UCSD-AML1 (cell line): ENCODE data around the gene FAM168A.
"Not testable (repeated sequence)": the region's sequence is repeated elsewhere in the genome, so short reads cannot be mapped to it uniquely, and the experiment has no call there.

Source experiments
- DNase-seq: peaks from one replicate; lab custom pipeline; 2025; ENCODE audit not compliant: unreplicated experiment; lab: John Stamatoyannopoulos, UW

FAM168A gene

GRCh38 chr11:73436859-73437258 is 161.1 kb downstream of the FAM168A start:
- DNase-seq = not testable (repeated sequence)

GRCh38 chr11:73431396-73431795 is 166.5 kb downstream of the FAM168A start:
- DNase-seq = no peak

GRCh38 chr11:73430326-73430725 is 167.6 kb downstream of the FAM168A start:
- DNase-seq = no peak

- no peak for DNase-seq
Observed at GRCh38 chr11:73429121-73429750, 168.7 kb downstream of the FAM168A start.

- no peak for DNase-seq
Observed at GRCh38 chr11:73428699-73429098, 169.2 kb downstream of the FAM168A start.

GRCh38 chr11:73428227-73428626 is 169.7 kb downstream of the FAM168A start:
- DNase-seq = no peak

GRCh38 chr11:73426219-73426850 is 171.6 kb downstream of the FAM168A start:
- DNase-seq = no peak

GRCh38 chr11:73425108-73425507 is 172.8 kb downstream of the FAM168A start:
- DNase-seq = no peak

GRCh38 chr11:73423506-73423905 is 174.4 kb downstream of the FAM168A start:
- DNase-seq = no peak

GRCh38 chr11:73422886-73423285 is 175.0 kb downstream of the FAM168A start:
- no peak for DNase-seq

GRCh38 chr11:73420136-73420535 is 177.8 kb downstream of the FAM168A start:
- no peak for DNase-seq

GRCh38 chr11:73416786-73417185 is 181.1 kb downstream of the FAM168A start:
- no peak for DNase-seq

GRCh38 chr11:73415854-73416615 is 181.9 kb downstream of the FAM168A start:
- DNase-seq = no peak

GRCh38 chr11:73414977-73415651 is 182.8 kb downstream of the FAM168A start:
- DNase-seq = no peak

GRCh38 chr11:73413256-73413655 is 184.7 kb downstream of the FAM168A start:
- DNase-seq = no peak

- no peak for DNase-seq
Observed at GRCh38 chr11:73412308-73412707, 185.6 kb downstream of the FAM168A start.

- no peak for DNase-seq
Observed at GRCh38 chr11:73411031-73411430, 186.9 kb downstream of the FAM168A start.

GRCh38 chr11:73410627-73411026 is 187.3 kb downstream of the FAM168A start:
- DNase-seq = no peak

- DNase-seq = no peak
Observed at GRCh38 chr11:73409431-73409830, 188.5 kb downstream of the FAM168A start.

GRCh38 chr11:73406619-73407018 is 191.3 kb downstream of the FAM168A start:
- no peak for DNase-seq

- DNase-seq = no peak
Observed at GRCh38 chr11:73406131-73406530, 191.8 kb downstream of the FAM168A start.

GRCh38 chr11:73405146-73405510 is 192.8 kb downstream of the FAM168A start:
- DNase-seq = no peak
